Activated CD8-positive, alpha-beta memory T cell treated with anti-CD3 and anti-CD28 coated beads, Interleukin-2, amount 10 ng/mL, durations not matched to agents 7 days and 5 days (primary cell): ENCODE data around the gene RXRG. TPM values are rescaled to one million over a fixed set of nuclear protein-coding genes. Genes with fewer than 3 reads are reported as not detected.
"Not testable (repeated sequence)": the region's sequence is repeated elsewhere in the genome, so short reads cannot be mapped to it uniquely, and the experiment has no call there.

Experiments
- ATAC-seq: fragments of 150-1000 bp; cut with Tn5 transposase; one replicate; pipeline ENCODE4 v1.10.0; 2021; ENCODE audit warnings: moderate library complexity
- CTCF ChIA-PET: fragments of 350-600 bp; sonication (Branson Sonifier 250); formaldehyde crosslinking; loops from one replicate; lab custom pipeline; 2021; ENCODE audit warnings: antibody characterized with exemption; lab: Charles Lee
- DNase-seq: peaks from one replicate; pipeline ENCODE4 v3.0.0-alpha.2; 2020
- H3K27ac Mint-ChIP-seq: one replicate; pipeline ENCODE4 v1.8.0; 2021; ENCODE audit warnings: mild to moderate bottlenecking, mixed read lengths
- H3K27me3 Mint-ChIP-seq: one replicate; pipeline ENCODE4 v1.8.0; 2021; ENCODE audit warnings: mixed read lengths
- H3K36me3 Mint-ChIP-seq: one replicate; pipeline ENCODE4 v1.8.0; 2021; ENCODE audit warnings: mild to moderate bottlenecking, mixed read lengths
- H3K4me1 Mint-ChIP-seq: one replicate; pipeline ENCODE4 v1.8.0; 2021; ENCODE audit warnings: mixed read lengths
- H3K4me3 Mint-ChIP-seq: one replicate; pipeline ENCODE4 v1.8.0; 2021; ENCODE audit warnings: mild to moderate bottlenecking, moderate library complexity, mixed read lengths
- H3K9me3 Mint-ChIP-seq: one replicate; pipeline ENCODE4 v1.8.0; 2022; ENCODE audit warnings: low read depth, mixed read lengths
- total RNA-seq, 2 experiments: library from RNA; stranded (reverse); gene quantifications; one replicate each; pipeline ENCODE4 v1.2.3, GENCODE V29; 2021

The RXRG gene
- total RNA-seq, 2 experiments from 2014 or later: not detected

DNA sequence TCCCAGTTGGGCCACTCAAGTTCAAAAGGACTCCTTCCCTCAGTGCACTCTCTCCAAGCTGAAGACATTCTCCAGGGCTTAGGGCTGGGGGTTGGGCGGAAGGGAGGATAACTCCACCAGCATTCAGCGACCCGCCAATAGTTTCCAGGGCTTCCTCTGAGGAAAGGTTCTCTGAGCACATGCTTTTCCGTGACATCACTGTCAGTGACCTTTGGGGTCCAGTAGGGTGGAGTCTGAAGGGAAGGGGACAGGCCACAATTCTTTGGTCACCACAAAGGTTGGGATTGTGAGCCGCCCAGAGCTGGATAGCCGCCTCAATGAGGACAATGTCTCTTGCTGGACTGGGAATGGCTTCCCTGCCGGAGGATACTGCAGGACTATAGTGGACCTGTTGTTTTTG, 22.8 kb upstream of the RXRG start:
- DNase-seq (no peak), ATAC-seq (no peak)
- Mint-ChIP-seq H3K4me3 (no peak overlapping the region), H3K27ac (no peak overlapping the region), H3K4me1 (no peaks in the 10 kb centered on the region), H3K9me3 (no peaks in the 10 kb centered on the region), H3K36me3 (no peaks in the 10 kb centered on the region), H3K27me3 (peaks cover 39% of the 10 kb centered on the region)
- CTCF ChIA-PET: no interaction called here

DNA sequence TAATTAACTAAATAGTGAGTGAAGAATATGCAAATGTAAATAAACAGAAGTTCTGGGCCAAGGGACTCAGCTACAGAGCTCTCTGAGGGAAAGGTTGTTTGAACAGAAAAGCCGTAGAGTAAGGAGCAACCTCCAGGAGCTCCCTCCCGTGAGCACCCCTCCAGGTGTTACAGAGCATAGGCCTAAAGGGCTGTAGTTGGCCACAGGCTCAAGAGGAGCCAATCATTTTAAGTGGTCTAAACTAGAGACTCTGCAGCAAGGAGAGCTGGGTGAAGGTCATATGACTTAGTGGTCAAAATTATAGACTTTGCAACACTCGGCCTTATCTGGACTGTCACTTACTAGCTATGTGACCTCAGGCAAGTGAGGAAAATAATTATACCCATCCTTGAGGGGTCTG, 19.1 kb upstream of the RXRG start:
- Mint-ChIP-seq H3K4me3 (no peak overlapping the region), H3K27me3 (peaks cover 30% of the 10 kb centered on the region), H3K27ac (no peak overlapping the region), H3K36me3 (no peaks in the 10 kb centered on the region), H3K9me3 (no peaks in the 10 kb centered on the region), H3K4me1 (no peaks in the 10 kb centered on the region)
- CTCF ChIA-PET: no interaction called here
- ATAC-seq (no peak), DNase-seq (no peak)

DNA sequence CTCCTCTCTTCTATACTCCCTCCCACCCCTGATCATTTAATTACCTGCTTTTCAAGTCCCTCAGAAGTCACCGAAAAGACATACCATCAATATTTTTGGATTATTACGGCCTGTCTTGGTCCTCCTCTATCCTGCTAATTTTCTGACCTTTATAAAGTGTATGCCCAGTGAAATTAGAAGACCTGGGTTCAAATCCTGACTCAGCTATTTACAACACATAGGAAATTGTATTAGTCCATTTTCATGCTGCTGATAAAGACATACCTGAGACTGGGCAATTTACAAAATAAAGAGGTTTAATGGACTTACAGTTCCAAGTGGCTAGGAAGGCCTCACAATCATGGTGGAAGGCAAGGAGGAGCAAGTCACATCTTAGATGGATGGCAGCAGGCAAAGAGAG, 14.8 kb upstream of the RXRG start:
- DNase-seq, H3K4me1 Mint-ChIP-seq, H3K36me3 Mint-ChIP-seq, H3K4me3 Mint-ChIP-seq, H3K27ac Mint-ChIP-seq, ATAC-seq, H3K9me3 Mint-ChIP-seq: not testable (repeated sequence)
- H3K27me3 Mint-ChIP-seq: peaks cover 38% of the 10 kb centered on the region
- CTCF ChIA-PET: interaction anchor here (1.0 kb wide), 1 partner anchor 11 kb away, joined by 3 read pairs; no protein-coding TSS in a partner anchor

DNA sequence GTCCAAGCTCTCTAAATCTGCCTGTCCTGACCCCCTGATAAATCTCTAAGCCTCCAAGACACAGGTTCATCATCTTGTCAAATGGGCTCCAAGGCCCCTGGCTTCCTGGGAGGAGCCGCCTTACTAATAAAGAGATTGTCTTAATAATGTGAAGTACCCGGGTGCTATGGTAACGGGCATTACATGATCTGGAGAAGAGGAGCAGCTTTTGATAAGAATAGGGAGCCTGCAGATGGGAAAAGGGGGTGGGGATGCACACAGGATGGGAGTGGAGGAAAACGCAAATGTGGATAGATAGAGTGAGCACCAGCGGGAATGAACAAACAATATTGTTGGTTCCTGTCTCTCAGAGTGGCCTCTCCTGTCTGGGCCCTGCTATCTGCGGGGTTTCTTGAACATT, 11.9 kb upstream of the RXRG start:
- Mint-ChIP-seq H3K4me3 (no peak overlapping the region), H3K4me1 (no peaks in the 10 kb centered on the region), H3K9me3 (no peaks in the 10 kb centered on the region), H3K36me3 (no peaks in the 10 kb centered on the region), H3K27ac (no peak overlapping the region), H3K27me3 (peaks cover 32% of the 10 kb centered on the region)
- ATAC-seq: no peak
- no peak for DNase-seq
- CTCF ChIA-PET: no interaction called here

DNA sequence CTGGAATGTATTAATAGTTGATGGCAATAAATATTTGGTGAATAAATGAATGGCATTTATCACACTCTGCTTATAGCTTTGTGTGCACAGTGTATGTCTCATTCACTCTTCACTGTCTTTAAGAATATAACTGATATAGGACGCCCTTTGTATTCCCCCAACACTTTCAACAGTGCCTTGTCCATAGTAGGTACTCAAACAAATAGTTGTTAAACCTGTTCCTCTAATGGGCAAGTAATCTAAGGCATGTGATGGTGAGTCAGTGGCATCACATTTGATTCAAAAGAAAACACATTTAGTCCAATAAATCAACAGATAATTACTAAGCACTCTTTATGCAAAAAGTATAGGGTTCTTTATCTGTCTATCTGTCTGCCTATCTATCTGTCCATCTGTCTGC, 11.2 kb upstream of the RXRG start:
- no peak overlapping the region for H3K4me3 Mint-ChIP-seq
- ATAC-seq (no peak), DNase-seq (no peak)
- peaks cover 32% of the 10 kb centered on the region for H3K27me3 Mint-ChIP-seq
- CTCF ChIA-PET: no interaction called here
- H3K9me3 Mint-ChIP-seq: no peaks in the 10 kb centered on the region
- H3K36me3 Mint-ChIP-seq: no peaks in the 10 kb centered on the region
- H3K4me1 Mint-ChIP-seq: no peaks in the 10 kb centered on the region
- no peak overlapping the region for H3K27ac Mint-ChIP-seq

DNA sequence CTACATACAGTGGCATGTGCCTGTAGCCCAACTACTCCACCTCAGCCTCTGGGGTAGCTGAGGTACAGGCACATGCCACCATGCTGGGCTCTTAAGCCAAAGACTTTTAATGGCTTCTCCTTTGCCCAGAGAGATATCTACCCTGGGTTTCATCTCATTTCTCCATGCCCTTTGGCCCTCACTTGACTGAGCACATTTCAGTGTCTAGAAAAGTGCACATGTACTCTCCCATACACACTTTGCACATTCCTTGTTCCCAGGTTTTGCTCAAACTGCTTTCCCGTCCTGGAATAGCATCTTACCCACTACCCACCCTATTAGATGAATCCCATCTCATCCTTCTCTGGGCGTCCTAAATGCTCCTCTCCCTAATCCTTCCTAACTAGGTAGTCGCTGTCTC, 10.2 kb upstream of the RXRG start:
- CTCF ChIA-PET: no interaction called here
- ATAC-seq (no peak), DNase-seq (no peak)
- H3K9me3 Mint-ChIP-seq: no peaks in the 10 kb centered on the region
- H3K27me3 Mint-ChIP-seq: peaks cover 38% of the 10 kb centered on the region
- no peaks in the 10 kb centered on the region for H3K4me1 Mint-ChIP-seq
- H3K4me3 Mint-ChIP-seq: no peak overlapping the region
- no peaks in the 10 kb centered on the region for H3K36me3 Mint-ChIP-seq
- no peak overlapping the region for H3K27ac Mint-ChIP-seq

DNA sequence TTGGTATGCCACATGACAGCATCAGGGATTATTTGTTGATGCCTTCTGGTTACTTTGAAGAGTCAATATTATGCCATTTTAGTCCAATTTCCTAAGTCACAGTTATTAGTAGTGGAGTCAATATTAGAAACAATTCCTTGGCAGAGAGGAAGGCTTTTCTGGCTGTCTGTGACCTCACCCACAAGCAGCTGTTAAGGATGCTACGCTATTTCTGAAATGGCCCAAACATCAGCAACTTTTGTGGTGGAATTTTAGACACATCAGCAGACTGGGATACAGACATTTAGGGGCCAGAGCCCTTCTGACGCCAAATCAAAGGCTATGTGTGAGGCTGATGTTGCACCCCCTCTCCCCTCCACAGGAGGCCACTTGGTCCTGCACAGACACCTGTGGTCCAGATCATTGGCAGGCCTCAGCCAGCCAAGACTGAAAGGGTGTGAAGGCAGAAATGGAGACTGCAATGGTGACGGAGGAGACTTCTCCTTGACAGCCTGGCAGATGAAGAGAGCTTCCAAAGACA, 9.2 kb upstream of the RXRG start:
- no peaks in the 10 kb centered on the region for H3K9me3 Mint-ChIP-seq
- no peak overlapping the region for H3K27ac Mint-ChIP-seq
- peaks cover 36% of the 10 kb centered on the region for H3K27me3 Mint-ChIP-seq
- no peaks in the 10 kb centered on the region for H3K4me1 Mint-ChIP-seq
- no peak overlapping the region for H3K4me3 Mint-ChIP-seq
- DNase-seq (no peak), ATAC-seq (no peak)
- CTCF ChIA-PET: no interaction called here
- no peaks in the 10 kb centered on the region for H3K36me3 Mint-ChIP-seq

DNA sequence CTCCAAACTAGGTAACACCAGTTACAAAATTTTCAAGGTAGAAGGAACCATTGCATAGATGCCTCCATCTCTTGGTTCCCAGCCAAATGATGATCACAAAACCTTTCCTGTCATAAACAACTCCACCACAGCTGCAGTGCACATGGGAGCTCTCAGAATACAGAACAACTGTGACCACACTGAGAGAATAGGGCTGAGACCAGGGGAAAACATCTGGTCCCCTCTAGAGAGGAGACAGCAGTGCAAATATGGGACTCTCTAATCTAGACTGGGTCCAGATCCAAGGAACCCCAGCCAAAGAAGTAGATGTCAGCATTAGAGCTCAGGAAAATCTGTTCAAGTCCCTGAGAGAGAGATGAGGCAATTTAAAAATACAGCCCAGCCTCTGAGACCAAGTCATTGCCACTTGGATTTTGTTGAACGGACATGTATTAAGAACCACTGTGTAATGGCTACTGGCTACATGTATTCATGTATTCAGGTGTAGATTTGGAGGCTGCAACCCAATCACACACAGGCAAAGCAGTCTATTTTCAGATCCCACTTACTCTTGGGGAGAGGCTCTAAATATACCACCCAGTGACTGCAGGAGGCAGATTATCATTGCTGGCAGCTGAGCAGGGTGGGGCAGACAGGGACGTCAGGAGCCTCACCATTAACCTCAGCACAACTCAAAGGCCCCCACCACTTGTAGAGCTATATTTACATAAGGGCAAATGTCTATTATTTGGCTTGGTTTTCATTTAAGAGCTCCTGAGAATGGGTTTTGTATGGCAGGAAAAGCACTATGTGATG, 7.6 kb upstream of the RXRG start:
- CTCF ChIA-PET: no interaction called here

DNA sequence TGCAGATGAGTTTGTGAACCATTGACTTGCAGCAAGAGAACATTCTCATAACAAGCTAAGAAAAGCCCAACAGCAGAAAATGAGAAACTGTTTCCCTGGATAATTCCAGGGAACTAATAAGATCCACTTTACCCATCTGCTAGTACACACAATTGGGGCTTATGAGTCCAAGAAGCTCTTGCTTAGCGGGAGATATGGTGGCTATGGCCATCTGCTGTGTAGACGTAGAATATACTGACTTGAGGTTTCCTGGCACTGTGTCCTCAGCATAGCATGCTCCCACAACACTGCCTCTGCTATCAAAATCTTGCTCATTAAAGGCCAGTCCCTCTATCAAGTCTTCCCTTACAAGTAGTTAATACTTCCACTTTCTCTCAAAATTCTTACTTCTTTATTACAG, 6.8 kb upstream of the RXRG start:
- CTCF ChIA-PET: no interaction called here
- no peak for ATAC-seq
- Mint-ChIP-seq H3K4me1 (no peaks in the 10 kb centered on the region), H3K36me3 (no peaks in the 10 kb centered on the region), H3K27ac (no peak overlapping the region), H3K9me3 (no peaks in the 10 kb centered on the region), H3K4me3 (no peak overlapping the region), H3K27me3 (peaks cover 43% of the 10 kb centered on the region)
- no peak for DNase-seq

More for the DNA sequence above, 7.6 kb upstream of the RXRG start:
- Mint-ChIP-seq H3K9me3 (no peaks in the 10 kb centered on the region), H3K4me3 (no peak overlapping the region), H3K27me3 (peaks cover 38% of the 10 kb centered on the region), H3K27ac (no peak overlapping the region), H3K36me3 (no peaks in the 10 kb centered on the region), H3K4me1 (no peaks in the 10 kb centered on the region)
- ATAC-seq (no peak), DNase-seq (no peak)

DNA sequence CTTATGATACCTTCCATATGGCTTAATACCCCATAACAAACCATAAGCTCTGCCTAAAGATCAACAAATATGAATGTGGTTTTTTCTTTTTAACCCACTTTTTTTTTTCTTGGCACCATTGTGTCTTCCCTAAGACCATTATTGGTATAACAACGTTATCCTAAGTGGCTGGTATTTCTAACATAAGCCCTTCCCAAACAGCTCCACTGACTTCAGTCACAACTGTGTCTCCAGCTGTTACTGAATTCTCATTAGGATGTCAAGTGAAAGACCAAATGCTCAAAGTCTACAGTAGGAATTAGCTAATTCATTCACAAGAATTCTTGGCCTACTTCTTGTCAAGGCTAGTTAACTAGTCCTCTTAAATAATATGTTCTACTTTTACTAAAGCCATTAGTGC, 4.2 kb upstream of the RXRG start:
- no peak for ATAC-seq

DNA sequence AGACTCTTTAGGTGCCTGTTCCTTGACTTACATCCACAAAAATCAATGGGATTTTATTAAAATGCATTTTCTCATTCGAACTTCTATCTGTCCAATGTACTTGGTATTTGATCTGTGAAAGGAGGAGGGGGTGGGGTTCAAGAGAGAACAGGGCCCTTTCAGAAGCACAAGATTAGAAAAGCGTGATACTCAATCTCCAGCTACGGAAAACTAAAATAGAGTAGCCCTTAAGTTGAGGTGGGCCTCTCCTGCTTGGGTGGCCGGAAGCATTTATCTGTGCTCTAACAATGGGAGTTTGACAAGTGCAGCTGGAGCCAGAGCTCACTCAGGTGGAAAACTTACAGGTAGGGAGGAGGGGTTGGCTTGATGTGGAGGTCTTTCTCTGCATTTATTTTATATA, 462 bp upstream of the RXRG start:
- Mint-ChIP-seq H3K36me3 (peaks cover 1% of the 10 kb centered on the region), H3K9me3 (no peaks in the 10 kb centered on the region), H3K27ac (no peak overlapping the region), H3K4me3 (no peak overlapping the region), H3K27me3 (peaks cover 43% of the 10 kb centered on the region), H3K4me1 (no peaks in the 10 kb centered on the region)
- ATAC-seq: no peak
- CTCF ChIA-PET: interaction anchor here (1.1 kb wide), 1 partner anchor 52 kb away, joined by 3 read pairs; no protein-coding TSS in a partner anchor
- DNase-seq: no peak

More for the DNA sequence above, 4.2 kb upstream of the RXRG start:
- no peak for DNase-seq
- H3K27me3 Mint-ChIP-seq: peaks cover 32% of the 10 kb centered on the region
- H3K4me1 Mint-ChIP-seq: no peaks in the 10 kb centered on the region
- peaks cover 1% of the 10 kb centered on the region for H3K36me3 Mint-ChIP-seq
- CTCF ChIA-PET: interaction anchor here (1.0 kb wide), 1 partner anchor 11 kb away, joined by 3 read pairs; no protein-coding TSS in a partner anchor
- no peaks in the 10 kb centered on the region for H3K9me3 Mint-ChIP-seq
- no peak overlapping the region for H3K27ac Mint-ChIP-seq
- no peak overlapping the region for H3K4me3 Mint-ChIP-seq

DNA sequence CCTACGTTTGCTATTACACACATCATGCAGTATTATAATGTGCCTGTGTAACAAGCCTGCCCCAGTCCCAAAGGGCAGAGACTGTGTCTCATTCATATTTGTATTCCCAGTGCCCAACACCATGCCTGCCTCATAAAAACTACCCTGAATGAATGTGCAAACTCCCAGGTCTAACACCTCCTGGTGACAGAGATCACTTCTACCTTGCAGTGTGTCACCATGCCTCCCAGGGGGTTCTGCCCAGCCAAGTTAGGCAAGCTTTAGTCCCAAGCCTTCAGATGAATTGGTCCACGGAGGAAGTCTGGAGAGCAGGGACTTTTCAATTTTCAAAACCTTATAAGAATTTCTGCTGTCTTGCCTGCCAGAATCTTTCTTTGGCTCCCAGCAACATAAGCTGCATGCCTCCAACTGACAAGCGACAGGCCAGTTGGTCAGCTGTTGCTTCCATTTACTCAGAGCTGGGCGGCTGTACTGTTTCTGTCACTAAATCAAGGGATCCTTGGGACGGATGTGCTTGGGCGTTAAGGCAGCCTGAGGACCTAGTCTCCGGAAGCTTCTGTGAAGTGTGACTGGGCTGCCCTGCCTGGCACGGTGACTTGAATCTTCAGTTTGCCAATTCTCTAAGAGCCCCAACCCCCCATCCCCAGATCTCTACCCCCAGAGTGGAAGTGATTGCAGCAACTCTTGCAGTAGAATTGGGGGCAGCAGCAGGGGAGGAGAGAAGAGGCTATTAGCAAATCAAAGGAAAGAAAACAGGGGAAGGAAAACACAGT, 1.2 kb downstream of the RXRG start:
- Mint-ChIP-seq H3K4me1 (no peaks in the 10 kb centered on the region), H3K4me3 (no peak overlapping the region), H3K27me3 (peaks cover 42% of the 10 kb centered on the region), H3K27ac (no peak overlapping the region), H3K9me3 (no peaks in the 10 kb centered on the region), H3K36me3 (peaks cover 1% of the 10 kb centered on the region)
- DNase-seq (no peak), ATAC-seq (peak; percentile 39)
- CTCF ChIA-PET: no interaction called here

DNA sequence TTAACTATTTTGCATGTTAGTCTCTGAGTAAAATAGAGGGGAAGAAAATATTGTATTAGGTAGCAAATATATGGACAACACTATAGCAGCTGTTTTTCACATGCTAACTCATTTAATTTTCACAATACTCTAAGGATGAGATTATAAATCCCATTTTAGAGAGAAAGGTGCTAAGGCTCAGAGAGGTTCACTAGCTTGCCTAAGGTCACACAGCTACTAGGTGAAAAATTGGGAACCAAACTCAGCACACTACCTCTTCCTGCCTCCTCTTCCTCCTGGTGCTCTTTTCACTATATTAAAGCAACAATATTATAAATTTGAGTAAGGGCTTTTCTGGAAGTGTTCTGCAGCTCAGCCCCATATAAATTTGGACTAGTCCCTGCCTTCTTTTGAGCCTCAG, 2.3 kb downstream of the RXRG start:
- H3K4me3 Mint-ChIP-seq: no peak overlapping the region
- H3K4me1 Mint-ChIP-seq: no peaks in the 10 kb centered on the region
- H3K9me3 Mint-ChIP-seq: no peaks in the 10 kb centered on the region
- peaks cover 40% of the 10 kb centered on the region for H3K27me3 Mint-ChIP-seq
- no peak for DNase-seq
- no peak overlapping the region for H3K27ac Mint-ChIP-seq
- peaks cover 1% of the 10 kb centered on the region for H3K36me3 Mint-ChIP-seq
- CTCF ChIA-PET: no interaction called here
- no peak for ATAC-seq

DNA sequence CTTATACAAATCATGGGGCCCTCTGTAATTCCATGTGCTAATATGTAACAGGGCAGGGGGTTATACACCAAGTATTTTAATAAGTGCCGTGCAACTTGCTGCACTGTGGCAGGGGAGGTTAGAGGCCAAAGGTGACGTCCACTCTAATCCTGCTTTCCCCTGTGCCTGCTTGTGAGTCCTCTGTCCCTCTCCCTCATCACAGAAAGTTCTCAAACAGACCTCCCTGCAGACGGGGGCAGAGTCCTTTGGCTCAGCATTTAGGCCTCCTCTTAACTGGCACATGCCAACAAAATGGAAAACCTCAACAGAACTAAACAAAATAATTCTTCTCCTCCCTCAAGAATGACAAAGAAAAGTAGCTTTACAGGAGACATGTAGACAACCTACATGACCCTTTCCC, 2.9 kb downstream of the RXRG start:
- Mint-ChIP-seq H3K27me3 (peaks cover 39% of the 10 kb centered on the region), H3K27ac (no peak overlapping the region), H3K36me3 (peaks cover 1% of the 10 kb centered on the region), H3K4me1 (no peaks in the 10 kb centered on the region), H3K4me3 (no peak overlapping the region), H3K9me3 (no peaks in the 10 kb centered on the region)
- DNase-seq: no peak
- CTCF ChIA-PET: no interaction called here
- no peak for ATAC-seq
